K562 (cell line): Measurements from ENCODE around the gene RAB14. TPM values are rescaled to one million over a fixed set of nuclear protein-coding genes. Genes with fewer than 3 reads are reported as not detected.

Experiments
- BMI1 ChIP-seq: fragments of 150-350 bp; IDR thresholded peaks from 2 replicates; pipeline ENCODE4 v1.6.1; 2014; ENCODE audit warnings: low read length
- CBFA2T3 ChIP-seq: fragments of 450-650 bp; IDR thresholded peaks from 2 replicates; pipeline ENCODE4 v1.6.1; 2017
- CEBPG ChIP-seq, 3 experiments: fragments of 200-800 bp in 1 of 3; sonication (Bioruptor generic) in 1 of 3; sonication (generic) in 1 of 3; formaldehyde crosslinking in 1 of 3; IDR thresholded peaks in 2 of 3; conservative IDR thresholded peaks in 1 of 3; 2 replicates each; pipeline versions ENCODE4 v1.6.1 to v1.8.0; 2016 to 2022; ENCODE audit warnings: missing compliant biosample characterization in 2 of 3, missing genetic modification characterization in 2 of 3, mild to moderate bottlenecking in 1 of 3, missing genetic modification reagents in 1 of 3
- DNMT1 ChIP-seq: fragments of 450-650 bp; IDR thresholded peaks from 2 replicates; pipeline ENCODE4 v1.6.1; 2016; ENCODE audit warnings: antibody characterized with exemption, mild to moderate bottlenecking
- FOXA1 ChIP-seq: fragments of 450-650 bp; IDR thresholded peaks from 2 replicates; pipeline ENCODE4 v1.6.1; 2016; ENCODE audit warnings: mild to moderate bottlenecking, borderline replicate concordance
- IRF2 ChIP-seq: sonication (generic); formaldehyde crosslinking; IDR thresholded peaks from 2 replicates; pipeline ENCODE4 v1.8.1; 2022; ENCODE audit warnings: mild to moderate bottlenecking, missing genetic modification reagents
- MIER1 ChIP-seq: fragments of 450-650 bp; IDR thresholded peaks from 2 replicates; pipeline ENCODE4 v1.6.1; 2016; ENCODE audit warnings: antibody characterized with exemption, mild to moderate bottlenecking, low read depth
- MTA1 ChIP-seq: fragments of 450-650 bp; IDR thresholded peaks from 2 replicates; pipeline ENCODE4 v1.6.1; 2017; ENCODE audit warnings: borderline replicate concordance
- MYBL2 ChIP-seq, 2 experiments: fragments of 450-650 bp in 1 of 2; sonication (generic) in 1 of 2; formaldehyde crosslinking in 1 of 2; IDR thresholded peaks; 2 replicates each; pipeline versions ENCODE4 v1.6.1 to v1.8.1; 2017 to 2022; ENCODE audit warnings: borderline replicate concordance in 1 of 2, inconsistent platforms in 1 of 2, low read depth in 1 of 2, mild to moderate bottlenecking in 1 of 2, missing genetic modification reagents in 1 of 2, moderate library complexity in 1 of 2
- NEUROD1 ChIP-seq: fragments of 150-350 bp; IDR thresholded peaks from 2 replicates; pipeline ENCODE4 v1.6.1; 2014; ENCODE audit warnings: borderline replicate concordance, low read length, low read depth; ENCODE audit not compliant: partially characterized antibody
- NFRKB ChIP-seq: fragments of 450-650 bp; IDR thresholded peaks from 2 replicates; pipeline ENCODE4 v1.6.1; 2016; ENCODE audit warnings: low read depth
- TSC22D4 ChIP-seq: fragments of 450-650 bp; IDR thresholded peaks from 2 replicates; pipeline ENCODE4 v1.6.1; 2016; ENCODE audit warnings: missing genetic modification characterization, missing biosample characterization, control low read depth
- ZNF518B ChIP-seq: fragments of 250-450 bp; sonication (Bioruptor Pico); IDR thresholded peaks from 2 replicates; pipeline ENCODE4 v1.5.0; 2021; ENCODE audit warnings: mild to moderate bottlenecking, moderate library complexity
- ZNF551 ChIP-seq: fragments of 250-450 bp; sonication (Bioruptor Pico); IDR thresholded peaks from 2 replicates; pipeline ENCODE4 v1.5.0; 2021; ENCODE audit warnings: mild to moderate bottlenecking, moderate library complexity
- ZSCAN32 ChIP-seq: fragments of 450-650 bp; formaldehyde crosslinking; IDR thresholded peaks from 2 replicates; pipeline ENCODE4 v1.4.0; 2020; ENCODE audit warnings: mild to moderate bottlenecking, moderate library complexity
- polyA plus RNA-seq, 8 experiments: library from polyadenylated mRNA; depleted of rRNA in 4 of 8; stranded (reverse) in 5 of 8; unstranded in 3 of 8; fragments of >200 nt; fragmentation: Nextera tagmentation in 2 of 8; fragmentation: Illumina TruSeq in 1 of 8; extraction: Ambion mirVana in 2 of 8; extraction: Trizol in 1 of 8; gene quantifications; 2 replicates each; pipeline versions ENCODE4 v1.2.1 to v1.2.3, GENCODE V29; 2011 to 2014; ENCODE audit warnings: inconsistent platforms in 1 of 8, missing spikeins in 1 of 8
- total RNA-seq, 7 experiments: library from RNA; depleted of rRNA in 6 of 7; stranded (reverse); fragments of >200 nt in 6 of 7; fragmentation: Illumina TruSeq in 2 of 7; extraction: Trizol in 2 of 7; gene quantifications; 2 replicates each; pipeline versions ENCODE4 v1.2.1 to v1.2.3, GENCODE V29; 2011 to 2021; ENCODE audit warnings: low replicate concordance in 1 of 7
- TF ChIP-seq, protein P1 (sequence below): sonication (generic); formaldehyde crosslinking; IDR thresholded peaks from 2 replicates; pipeline ENCODE4 v1.8.1; 2022; ENCODE audit warnings: missing genetic modification reagents
- TF ChIP-seq, protein P2 (sequence below): fragments of 450-650 bp; IDR thresholded peaks from 2 replicates; pipeline ENCODE4 v1.6.1; 2016; ENCODE audit warnings: low read depth

The RAB14 gene
- total and polyA plus RNA-seq, 9 of the 15 experiments (the other 6 are each of a cell fraction or from before 2014, with no cell fraction given): 10.3 to 41.8 (median 20.9) TPM

DNA sequence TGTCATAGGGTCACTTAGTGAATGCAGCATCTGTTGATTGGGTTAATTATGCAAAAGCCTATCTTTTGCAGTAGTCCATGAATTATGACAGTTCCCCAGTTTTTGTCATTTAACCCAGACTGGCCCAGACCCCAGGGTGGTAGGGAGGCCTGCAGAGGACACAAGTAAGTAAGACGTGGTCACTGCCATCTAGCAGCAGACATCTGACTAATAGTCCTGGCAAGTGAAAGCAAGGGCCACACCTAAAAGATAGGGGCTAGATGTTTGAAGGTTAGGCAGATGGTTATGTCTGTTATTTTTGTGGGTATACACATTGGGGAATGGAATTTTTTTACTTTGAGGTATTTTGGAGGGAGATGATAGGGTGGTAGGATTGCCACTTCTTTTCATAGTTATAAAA, 48.0 kb downstream of the RAB14 start (continued):
- TF ChIP-seq ZNF518B (no peak), MTA1 (no peak), NFRKB (no peak), NEUROD1 (no peak), BMI1 (no peak), CEBPG (CRISPR knock-in tag; IDR thresholded peaks at IDR 0.05) (no peak), CEBPG (tag; conservative IDR thresholded peaks at IDR 0.05 in 1 of 2, IDR thresholded peaks at IDR 0.05 in 1 of 2) (no peak), CBFA2T3 (peak; percentile 54), ZSCAN32 (no peak), ZNF551 (CRISPR knock-in tag) (no peak), DNMT1 (no peak), IRF2 (CRISPR knock-in tag) (no peak), TSC22D4 (no peak), FOXA1 (no peak), MIER1 (no peak), MYBL2 (IDR thresholded peaks at IDR 0.05; ENCODE audit: low read depth) (no peak), MYBL2 (CRISPR knock-in tag; IDR thresholded peaks at IDR 0.05; ENCODE audit: borderline replicate concordance) (no peak)
- TF ChIP-seq, protein P1, sequence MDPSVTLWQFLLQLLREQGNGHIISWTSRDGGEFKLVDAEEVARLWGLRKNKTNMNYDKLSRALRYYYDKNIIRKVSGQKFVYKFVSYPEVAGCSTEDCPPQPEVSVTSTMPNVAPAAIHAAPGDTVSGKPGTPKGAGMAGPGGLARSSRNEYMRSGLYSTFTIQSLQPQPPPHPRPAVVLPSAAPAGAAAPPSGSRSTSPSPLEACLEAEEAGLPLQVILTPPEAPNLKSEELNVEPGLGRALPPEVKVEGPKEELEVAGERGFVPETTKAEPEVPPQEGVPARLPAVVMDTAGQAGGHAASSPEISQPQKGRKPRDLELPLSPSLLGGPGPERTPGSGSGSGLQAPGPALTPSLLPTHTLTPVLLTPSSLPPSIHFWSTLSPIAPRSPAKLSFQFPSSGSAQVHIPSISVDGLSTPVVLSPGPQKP (CRISPR knock-in tag): no peak
- TF ChIP-seq, protein P2, sequence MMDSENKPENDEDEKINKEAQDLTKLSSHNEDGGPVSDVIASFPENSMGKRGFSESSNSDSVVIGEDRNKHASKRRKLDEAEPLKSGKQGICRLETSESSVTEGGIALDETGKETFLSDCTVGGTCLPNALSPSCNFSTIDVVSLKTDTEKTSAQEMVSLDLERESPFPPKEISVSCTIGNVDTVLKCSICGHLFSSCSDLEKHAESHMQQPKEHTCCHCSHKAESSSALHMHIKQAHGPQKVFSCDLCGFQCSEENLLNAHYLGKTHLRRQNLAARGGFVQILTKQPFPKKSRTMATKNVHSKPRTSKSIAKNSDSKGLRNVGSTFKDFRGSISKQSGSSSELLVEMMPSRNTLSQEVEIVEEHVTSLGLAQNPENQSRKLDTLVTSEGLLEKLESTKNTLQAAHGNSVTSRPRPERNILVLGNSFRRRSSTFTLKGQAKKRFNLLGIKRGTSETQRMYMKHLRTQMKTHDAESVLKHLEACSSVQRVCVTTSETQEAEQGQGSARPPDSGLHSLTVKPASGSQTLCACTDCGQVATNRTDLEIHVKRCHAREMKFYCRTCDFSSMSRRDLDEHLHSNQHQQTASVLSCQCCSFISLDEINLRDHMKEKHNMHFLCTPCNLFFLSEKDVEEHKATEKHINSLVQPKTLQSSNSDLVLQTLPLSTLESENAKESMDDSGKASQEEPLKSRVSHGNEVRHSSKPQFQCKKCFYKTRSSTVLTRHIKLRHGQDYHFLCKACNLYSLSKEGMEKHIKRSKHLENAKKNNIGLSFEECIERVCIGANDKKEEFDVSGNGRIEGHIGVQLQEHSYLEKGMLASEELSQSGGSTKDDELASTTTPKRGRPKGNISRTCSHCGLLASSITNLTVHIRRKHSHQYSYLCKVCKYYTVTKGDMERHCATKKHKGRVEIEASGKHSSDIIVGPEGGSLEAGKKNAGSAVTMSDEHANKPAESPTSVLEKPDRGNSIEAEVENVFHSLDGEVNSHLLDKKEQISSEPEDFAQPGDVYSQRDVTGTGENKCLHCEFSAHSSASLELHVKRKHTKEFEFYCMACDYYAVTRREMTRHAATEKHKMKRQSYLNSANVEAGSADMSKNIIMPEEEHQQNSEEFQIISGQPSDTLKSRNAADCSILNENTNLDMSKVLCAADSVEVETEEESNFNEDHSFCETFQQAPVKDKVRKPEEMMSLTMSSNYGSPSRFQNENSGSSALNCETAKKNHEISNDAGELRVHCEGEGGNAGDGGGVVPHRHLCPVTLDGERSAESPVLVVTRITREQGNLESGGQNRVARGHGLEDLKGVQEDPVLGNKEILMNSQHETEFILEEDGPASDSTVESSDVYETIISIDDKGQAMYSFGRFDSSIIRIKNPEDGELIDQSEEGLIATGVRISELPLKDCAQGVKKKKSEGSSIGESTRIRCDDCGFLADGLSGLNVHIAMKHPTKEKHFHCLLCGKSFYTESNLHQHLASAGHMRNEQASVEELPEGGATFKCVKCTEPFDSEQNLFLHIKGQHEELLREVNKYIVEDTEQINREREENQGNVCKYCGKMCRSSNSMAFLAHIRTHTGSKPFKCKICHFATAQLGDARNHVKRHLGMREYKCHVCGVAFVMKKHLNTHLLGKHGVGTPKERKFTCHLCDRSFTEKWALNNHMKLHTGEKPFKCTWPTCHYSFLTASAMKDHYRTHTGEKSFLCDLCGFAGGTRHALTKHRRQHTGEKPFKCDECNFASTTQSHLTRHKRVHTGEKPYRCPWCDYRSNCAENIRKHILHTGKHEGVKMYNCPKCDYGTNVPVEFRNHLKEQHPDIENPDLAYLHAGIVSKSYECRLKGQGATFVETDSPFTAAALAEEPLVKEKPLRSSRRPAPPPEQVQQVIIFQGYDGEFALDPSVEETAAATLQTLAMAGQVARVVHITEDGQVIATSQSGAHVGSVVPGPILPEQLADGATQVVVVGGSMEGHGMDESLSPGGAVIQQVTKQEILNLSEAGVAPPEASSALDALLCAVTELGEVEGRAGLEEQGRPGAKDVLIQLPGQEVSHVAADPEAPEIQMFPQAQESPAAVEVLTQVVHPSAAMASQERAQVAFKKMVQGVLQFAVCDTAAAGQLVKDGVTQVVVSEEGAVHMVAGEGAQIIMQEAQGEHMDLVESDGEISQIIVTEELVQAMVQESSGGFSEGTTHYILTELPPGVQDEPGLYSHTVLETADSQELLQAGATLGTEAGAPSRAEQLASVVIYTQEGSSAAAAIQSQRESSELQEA: peak; percentile 55; the same call in 1 of the 2 replicates
